OCI-LY7 (cell line): ENCODE data around the gene SAMD15.

Experiments used
- CTCF ChIP-seq: fragments of 200-600 bp; sonication (generic); conservative IDR thresholded peaks from 2 replicates; pipeline ENCODE4 v1.5.1; 2014; ENCODE audit warnings: mild to moderate bottlenecking, antibody characterized with exemption, low read length, moderate library complexity, mixed read lengths
- EZH2phosphoT487 ChIP-seq: fragments of 200-600 bp; sonication (generic); IDR thresholded peaks from 2 replicates; pipeline ENCODE4 v1.6.1; 2018; ENCODE audit warnings: low read depth, borderline replicate concordance, mild to moderate bottlenecking, mixed run types, antibody characterized with exemption, low read length, moderate library complexity, mixed read lengths

- TF ChIP-seq CTCF (no peak), EZH2phosphoT487 (no peak)
Measured at GRCh38 chr14:77438596-77438995, 61.4 kb downstream of the SAMD15 start.
